Sigmoid colon (tissue), 7 donors: ENCODE results near the gene OTOP3. TPM values are rescaled to one million over a fixed set of nuclear protein-coding genes. Genes with fewer than 3 reads are reported as not detected.
"Not testable (repeated sequence)": the region's sequence is repeated elsewhere in the genome, so short reads cannot be mapped to it uniquely, and the experiment has no call there.

Source experiments
- DNase-seq: peaks from one replicate; pipeline ENCODE4 v3.0.0-alpha.2; 2019
- H3K27ac ChIP-seq, 4 donors: fragments of 200-600 bp; sonication (generic); one replicate each; pipeline ENCODE4 v1.5.1; 2016 to 2019; ENCODE audit warnings: mild to moderate bottlenecking in 1 of 4
- H3K27me3 ChIP-seq, 3 donors: fragments of 200-600 bp; sonication (generic); one replicate each; pipeline ENCODE4 v1.5.1; 2019; ENCODE audit warnings: mild to moderate bottlenecking in 1 of 3
- H3K36me3 ChIP-seq, 4 donors: fragments of 200-600 bp; sonication (generic); one replicate each; pipeline ENCODE4 v1.5.1; 2016 to 2019
- H3K4me1 ChIP-seq, 4 donors: fragments of 200-600 bp; sonication (generic); one replicate each; pipeline ENCODE4 v1.5.1; 2017 to 2019
- H3K4me3 ChIP-seq, 4 donors: fragments of 200-600 bp; sonication (generic); one replicate each; pipeline ENCODE4 v1.5.1; 2017 to 2019; ENCODE audit warnings: mild to moderate bottlenecking in 2 of 4, moderate library complexity in 1 of 4
- H3K9me3 ChIP-seq, 4 donors: fragments of 200-600 bp in 3 of 4; sonication (generic) in 3 of 4; one replicate each; pipeline versions ENCODE4 v1.5.1 to v1.6.1; 2013 to 2019
- CTCF ChIP-seq, 4 experiments: fragments of 450-650 bp in 3 of 4; fragments of 200-600 bp in 1 of 4; IDR thresholded peaks; one replicate each; pipeline ENCODE4 v1.5.1; 2016 to 2019; ENCODE audit warnings: antibody characterized with exemption in 4 of 4, mild to moderate bottlenecking in 3 of 4, moderate library complexity in 2 of 4
- EP300 ChIP-seq, 4 donors: sonication (generic); formaldehyde crosslinking; IDR thresholded peaks; one replicate each; pipeline ENCODE4 v1.6.1; 2017; ENCODE audit warnings: antibody characterized with exemption in 4 of 4
- POLR2A ChIP-seq, 2 donors: fragments of 450-650 bp; IDR thresholded peaks; one replicate each; pipeline ENCODE4 v1.6.1; 2016; ENCODE audit warnings: antibody characterized with exemption in 2 of 2, mild to moderate bottlenecking in 2 of 2, moderate library complexity in 2 of 2
- POLR2AphosphoS5 ChIP-seq, 4 donors: sonication (generic); formaldehyde crosslinking; IDR thresholded peaks; one replicate each; pipeline ENCODE4 v1.6.1; 2017; ENCODE audit warnings: antibody characterized with exemption in 4 of 4
- WGBS, 2 donors: extraction: QIAGEN DNeasy Blood & Tissue Kit; methylation state at CpG; one replicate each; pipeline ENCODE4 v1.1.7; 2013; 5-methylcytosine and 5-hydroxymethylcytosine counted together
- intact Hi-C: fragments of 100-400 bp; cut with DNase I; formaldehyde crosslinking; loops from one replicate; pipeline ENCODE4 v1.15.1; 2023
- polyA plus RNA-seq, 3 donors: library from polyadenylated mRNA; stranded (reverse); fragments of 200-250 nt; gene quantifications; one replicate each; pipeline ENCODE4 v1.2.3, GENCODE V29; 2013
- total RNA-seq, 4 donors: library from RNA; depleted of rRNA; stranded (reverse); fragments of >200 nt; gene quantifications; one replicate each; pipeline ENCODE4 v1.1.0, GENCODE V29; 2016
- donor health status: healthy with polysubstance abuse.
- donor health status: Bipolar disorder and iron deficiency.
- donor health status: healthy.

The OTOP3 gene
- total and polyA plus RNA-seq, 7 donors = 0.28 to 1.8 (median 0.60) TPM; not detected in 4

GRCh38 chr17:74901353-74902135 lies 34.2 kb upstream of the OTOP3 start:
- 58 to 75% methylated on average over 14 of the region's 14 CpGs for WGBS, 2 donors
- intact Hi-C loops = no loop called here
- no peak overlapping the region for H3K27ac ChIP-seq
- H3K36me3 ChIP-seq = no peaks in the 10 kb centered on the region
- TF ChIP-seq CTCF (IDR thresholded peaks at IDR 0.05) (no peak), EP300 (IDR thresholded peaks at IDR 0.05) (no peak), POLR2AphosphoS5 (IDR thresholded peaks at IDR 0.05) (no peak)
- H3K27me3 ChIP-seq = peaks cover 0 to 17% (median 7%) of the 10 kb centered on the region in 3 donors
- no peak for DNase-seq
- no peaks in the 10 kb centered on the region for H3K4me1 ChIP-seq
- no peaks in the 10 kb centered on the region for H3K9me3 ChIP-seq
- H3K4me3 ChIP-seq = no peak overlapping the region

GRCh38 chr17:74903034-74903433 lies 32.7 kb upstream of the OTOP3 start:
- 83 to 85% methylated on average over 9 of the region's 9 CpGs for WGBS, 2 donors
- Histone ChIP-seq H3K4me1 (no peaks in the 10 kb centered on the region), H3K4me3 (no peak overlapping the region), H3K36me3 (no peaks in the 10 kb centered on the region), H3K27me3 (peaks cover 0 to 17% (median 7%) of the 10 kb centered on the region in 3 donors), H3K27ac (no peak overlapping the region), H3K9me3 (no peaks in the 10 kb centered on the region)
- intact Hi-C loops = no loop called here
- no peak for DNase-seq
- TF ChIP-seq EP300 (IDR thresholded peaks at IDR 0.05) (no peak), POLR2AphosphoS5 (IDR thresholded peaks at IDR 0.05) (no peak), POLR2A (IDR thresholded peaks at IDR 0.05) (no peak), CTCF (IDR thresholded peaks at IDR 0.05) (no peak)

DNA sequence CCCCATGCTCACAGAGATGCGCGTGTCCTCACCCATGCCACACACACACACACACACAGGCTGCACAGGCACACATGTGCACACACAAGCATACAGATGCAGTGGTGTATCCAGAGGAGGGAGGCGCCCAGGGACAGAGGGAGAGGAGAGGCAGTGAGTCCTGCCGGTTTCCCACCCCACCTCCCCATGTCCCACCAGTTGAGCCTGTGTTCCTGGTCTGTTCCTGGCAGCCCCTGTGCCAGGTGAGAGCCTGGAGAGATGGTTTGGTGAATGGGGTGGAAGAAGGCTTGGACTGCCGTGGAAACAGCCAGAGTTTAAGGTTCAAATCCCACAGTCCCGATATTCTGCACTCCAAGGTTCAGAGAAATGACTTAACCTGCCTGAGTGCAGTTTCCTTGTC lies 32.0 kb upstream of the OTOP3 start:
- TF ChIP-seq EP300 (IDR thresholded peaks at IDR 0.05) = no peak
- no peak for TF ChIP-seq CTCF (IDR thresholded peaks at IDR 0.05)
- no peak overlapping the region for H3K27ac ChIP-seq
- H3K9me3 ChIP-seq = no peaks in the 10 kb centered on the region
- H3K36me3 ChIP-seq = no peaks in the 10 kb centered on the region
- H3K27me3 ChIP-seq = peaks cover 0 to 17% (median 7%) of the 10 kb centered on the region in 3 donors
- intact Hi-C loops = no loop called here
- WGBS, 2 donors = 53 to 73% methylated on average over 6 of the region's 6 CpGs
- no peak for DNase-seq
- H3K4me1 ChIP-seq = no peaks in the 10 kb centered on the region
- no peak overlapping the region for H3K4me3 ChIP-seq

- Histone ChIP-seq H3K9me3 (no peaks in the 10 kb centered on the region), H3K36me3 (no peaks in the 10 kb centered on the region), H3K27me3 (peaks cover 0 to 17% (median 7%) of the 10 kb centered on the region in 3 donors), H3K27ac (no peak overlapping the region), H3K4me1 (no peaks in the 10 kb centered on the region), H3K4me3 (no peak overlapping the region)
- DNase-seq = no peak
- 79 to 82% methylated on average over 7 of the region's 7 CpGs for WGBS, 2 donors
- intact Hi-C loops = no loop called here
- TF ChIP-seq CTCF (IDR thresholded peaks at IDR 0.05) = no peak
- TF ChIP-seq EP300 (IDR thresholded peaks at IDR 0.05) = no peak
- TF ChIP-seq POLR2AphosphoS5 (IDR thresholded peaks at IDR 0.05) = no peak
- TF ChIP-seq POLR2A (IDR thresholded peaks at IDR 0.05) = no peak
These were observed 30.9 kb upstream of the OTOP3 start for GRCh38 chr17:74904687-74905409.

DNA sequence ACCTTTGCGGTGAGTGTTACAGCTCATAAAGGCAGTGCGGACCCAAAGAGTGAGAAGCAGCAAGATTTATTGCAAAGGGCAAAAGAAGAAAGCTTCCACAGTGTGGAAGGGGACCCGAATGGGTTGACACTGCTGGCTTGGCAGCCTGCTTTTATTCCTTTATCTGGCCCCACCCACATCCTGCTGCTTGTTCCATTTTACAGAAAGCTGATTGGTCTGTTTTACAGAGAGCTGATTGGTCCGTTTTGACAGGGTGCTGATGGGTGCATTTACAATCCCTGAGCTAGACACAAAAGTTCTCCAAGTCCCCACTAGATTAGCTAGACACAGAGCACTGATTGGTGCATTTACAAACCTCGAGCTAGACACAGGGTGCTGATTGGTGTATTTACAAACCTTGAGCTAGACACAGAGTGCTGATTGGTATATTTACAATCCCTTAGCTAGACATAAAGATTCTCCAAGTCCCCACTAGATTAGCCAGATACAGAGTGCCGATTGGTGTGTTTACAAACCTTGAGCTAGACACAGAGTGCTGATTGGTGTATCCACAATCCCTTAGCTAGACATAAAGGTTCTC lies 29.4 kb upstream of the OTOP3 start:
- H3K27ac ChIP-seq, intact Hi-C loops, H3K36me3 ChIP-seq, H3K4me1 ChIP-seq, H3K4me3 ChIP-seq, DNase-seq, H3K9me3 ChIP-seq: not testable (repeated sequence)
- H3K27me3 ChIP-seq = peaks cover 0 to 17% (median 7%) of the 10 kb centered on the region in 3 donors
- WGBS, 2 donors = 68 to 70% methylated on average over 6 of the region's 6 CpGs
